GM06990 (cell line): Measurements from ENCODE around the gene SLC25A33.

Experiments used
- DNase-seq: peaks from one replicate; pipeline ENCODE4 v3.0.0-alpha.2; 2011; ENCODE audit not compliant: insufficient read length; ENCODE audit errors: extremely low read depth
- H3K27me3 ChIP-seq: replicated peaks from 2 replicates; pipeline ENCODE4 v1.6.0; 2011; ENCODE audit warnings: low read length; ENCODE audit not compliant: control insufficient read depth, insufficient read depth
- H3K36me3 ChIP-seq: 2 replicates; pipeline ENCODE4 v1.5.1; 2011; ENCODE audit warnings: low read length; ENCODE audit not compliant: control insufficient read depth, insufficient read depth
- H3K4me3 ChIP-seq: replicated peaks from 2 replicates; pipeline ENCODE4 v1.5.1; 2011; ENCODE audit warnings: low read depth, mild to moderate bottlenecking, control low read depth, low read length
- CTCF ChIP-seq: IDR thresholded peaks from 2 replicates; pipeline ENCODE4 v1.5.1; 2011; ENCODE audit warnings: low read length, control low read depth, mild to moderate bottlenecking, inconsistent platforms; ENCODE audit not compliant: insufficient read depth, poor library complexity, severe bottlenecking

The SLC25A33 gene

GRCh38 chr1:9630331-9631111 is 91.3 kb downstream of the SLC25A33 start:
- DNase-seq: no peak
- TF ChIP-seq CTCF: no peak
- Histone ChIP-seq H3K4me3 (peak overlapping the region; percentile 63), H3K36me3 (no peaks in the 10 kb centered on the region), H3K27me3 (no peaks in the 10 kb centered on the region)

- DNase-seq: no peak
- Histone ChIP-seq H3K4me3 (no peak overlapping the region), H3K27me3 (no peaks in the 10 kb centered on the region), H3K36me3 (no peaks in the 10 kb centered on the region)
- no peak for TF ChIP-seq CTCF
Measured at GRCh38 chr1:9631613-9632012, 92.3 kb downstream of the SLC25A33 start.

- Histone ChIP-seq H3K27me3 (no peaks in the 10 kb centered on the region), H3K36me3 (no peaks in the 10 kb centered on the region; the same call in 1 of the 2 replicates), H3K4me3 (no peak overlapping the region)
- no peak for TF ChIP-seq CTCF
- DNase-seq: no peak
Measured at GRCh38 chr1:9633493-9633892, 94.2 kb downstream of the SLC25A33 start.

GRCh38 chr1:9634582-9634981 is 95.3 kb downstream of the SLC25A33 start:
- Histone ChIP-seq H3K27me3 (no peaks in the 10 kb centered on the region), H3K36me3 (no peaks in the 10 kb centered on the region; the same call in 1 of the 2 replicates), H3K4me3 (no peak overlapping the region)
- TF ChIP-seq CTCF: no peak
- no peak for DNase-seq
